Endothelial cell of hepatic sinusoid (primary cell): ENCODE measurements around the gene PECR.
"Not testable (repeated sequence)": the region's sequence is repeated elsewhere in the genome, so short reads cannot be mapped to it uniquely, and the experiment has no call there.

Source experiments
- in situ Hi-C: cut with HindIII; loops from 2 replicates; pipeline ENCODE4 v1.10.0; 2017; ENCODE audit warnings: low sequenced_read_pairs

The PECR gene

DNA sequence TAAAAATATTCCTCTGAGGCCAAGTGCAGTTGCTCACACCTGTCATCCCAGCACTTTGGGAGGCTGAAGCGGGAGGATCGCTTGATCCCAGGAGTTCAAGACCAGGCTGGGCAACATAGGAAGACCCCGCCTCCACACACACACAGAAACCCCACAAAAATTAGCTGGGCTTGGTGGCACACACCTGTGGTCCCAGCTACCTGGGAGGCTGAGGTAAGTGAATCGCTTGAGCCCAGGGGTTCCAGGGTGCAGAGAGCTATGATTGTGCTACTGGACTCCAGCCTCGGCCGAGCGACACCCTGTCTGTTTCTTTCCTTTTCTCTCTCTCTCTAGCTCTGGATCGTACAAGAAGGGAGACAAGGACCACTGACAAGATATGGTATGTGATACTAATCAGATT is 25.7 kb upstream of the PECR start:
- in situ Hi-C loops: no loop called here

DNA sequence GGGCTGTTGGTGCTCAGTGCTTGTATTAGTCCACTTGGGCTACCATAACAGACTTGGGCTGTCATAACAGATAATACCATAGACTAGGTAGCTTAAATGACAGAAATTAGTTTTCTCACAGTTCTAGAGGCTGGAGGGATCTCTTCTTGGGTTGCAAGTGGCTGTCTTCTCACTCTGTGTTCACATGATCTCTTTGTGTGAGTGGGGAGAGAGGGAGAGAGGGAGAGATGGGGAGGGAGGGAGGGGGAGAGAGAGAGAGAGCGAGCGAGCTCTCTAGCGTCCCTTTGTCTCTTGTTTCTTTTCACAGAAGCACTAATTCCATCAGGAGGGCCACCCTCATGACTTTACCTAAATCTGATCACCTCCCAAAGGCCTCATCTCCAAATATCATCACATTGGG is 23.1 kb upstream of the PECR start:
- in situ Hi-C loops: no loop called here

DNA sequence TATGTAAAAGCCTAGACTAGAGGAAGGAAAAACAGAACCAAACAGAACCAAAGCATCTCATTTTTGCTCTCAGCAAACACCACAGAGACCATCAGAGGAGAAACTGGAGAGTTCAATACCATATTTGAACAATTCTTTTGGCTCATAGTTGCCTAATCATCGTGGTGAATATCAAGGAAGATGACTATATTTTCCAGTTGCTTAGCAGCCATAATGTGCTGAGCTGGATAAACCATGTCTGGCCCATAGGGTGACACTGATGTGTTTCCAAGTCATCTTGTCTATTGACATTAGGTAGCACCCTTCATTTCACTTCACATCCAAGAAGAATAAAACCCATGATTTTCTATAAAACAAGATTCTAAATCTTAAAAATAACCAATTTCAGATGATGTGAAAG is 21.6 kb upstream of the PECR start:
- in situ Hi-C loops: no loop called here

DNA sequence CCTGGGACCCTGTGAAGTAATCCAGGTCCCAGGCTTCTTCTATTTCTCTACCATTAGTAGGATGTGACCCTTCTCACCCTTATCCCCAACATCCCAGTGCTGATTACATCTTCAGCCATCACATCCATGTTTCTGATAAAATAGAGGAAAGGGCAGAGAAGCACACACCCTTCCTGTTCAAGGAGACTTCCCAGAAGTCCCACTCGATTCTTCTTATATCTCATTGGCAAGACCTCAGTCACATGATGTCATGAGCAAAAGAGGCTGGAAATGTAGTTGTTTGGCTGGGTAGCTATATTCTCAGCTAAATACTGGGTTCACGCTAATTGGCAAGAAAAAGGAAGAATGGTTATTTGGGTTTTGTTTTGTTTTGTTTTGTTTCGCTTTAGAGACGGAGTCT is 19.5 kb upstream of the PECR start:
- in situ Hi-C loops: no loop called here

DNA sequence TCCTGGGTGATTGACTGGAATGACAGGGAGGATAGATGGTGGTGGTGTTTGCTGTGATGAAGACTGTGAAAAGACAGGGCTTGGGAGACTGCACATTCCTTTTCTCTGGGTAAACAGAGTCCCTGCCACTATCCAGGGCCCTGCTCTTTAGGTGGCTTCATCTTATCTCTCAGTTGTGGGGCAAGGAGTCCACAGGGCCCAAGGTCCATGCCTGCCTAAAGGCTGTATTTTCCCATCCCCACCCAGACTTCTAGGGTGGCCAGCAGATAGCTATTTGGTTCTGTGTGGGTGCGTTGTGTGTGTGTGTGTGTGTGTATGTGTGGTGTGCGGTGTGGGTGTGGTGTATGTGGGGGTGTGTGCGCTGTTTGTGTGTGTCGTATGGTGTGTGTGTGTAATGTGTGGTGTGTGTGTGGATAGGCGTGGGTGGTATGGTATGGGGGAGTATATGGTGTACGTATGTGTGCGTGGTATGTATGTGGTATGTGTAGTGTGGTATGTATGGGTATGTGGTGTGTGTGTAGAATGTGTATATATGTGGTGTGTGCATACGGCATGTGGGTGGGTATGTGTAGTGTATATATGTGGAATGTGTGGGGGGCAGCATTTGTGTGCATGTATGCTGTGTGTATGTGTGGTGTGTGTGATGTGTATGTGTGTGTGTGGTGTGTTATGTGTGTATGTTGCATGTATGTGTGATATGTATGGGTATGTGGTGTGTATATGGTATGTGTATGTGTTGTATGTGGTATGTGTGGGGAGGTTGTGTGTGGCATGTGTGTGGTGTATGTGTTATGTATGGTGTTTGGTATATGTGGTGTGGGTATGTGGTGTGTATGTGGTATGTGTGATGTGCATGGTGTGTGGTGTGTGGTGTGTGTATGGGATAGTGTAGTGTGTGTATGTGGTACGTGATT is 17.1 kb upstream of the PECR start:
- in situ Hi-C loops: no loop called here

DNA sequence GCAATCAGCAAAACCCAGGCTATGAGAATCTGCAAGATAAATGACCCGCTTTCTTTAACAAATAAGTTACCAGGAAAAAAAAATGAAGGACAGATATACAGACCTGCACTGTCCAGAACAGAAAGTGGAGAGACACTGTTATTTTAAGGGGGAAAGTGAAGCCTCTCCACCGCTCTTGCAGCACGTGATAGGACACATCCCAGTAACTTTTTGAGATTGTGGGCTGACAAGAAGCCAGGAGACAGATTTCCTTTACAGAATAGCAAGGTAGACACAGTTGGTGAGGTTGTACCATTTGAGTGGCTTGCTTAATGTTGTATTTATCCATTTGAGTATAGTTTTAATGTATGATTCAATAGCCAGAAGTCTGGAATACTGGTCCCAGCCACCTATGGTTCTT is 13.1 kb upstream of the PECR start:
- in situ Hi-C loops: no loop called here

DNA sequence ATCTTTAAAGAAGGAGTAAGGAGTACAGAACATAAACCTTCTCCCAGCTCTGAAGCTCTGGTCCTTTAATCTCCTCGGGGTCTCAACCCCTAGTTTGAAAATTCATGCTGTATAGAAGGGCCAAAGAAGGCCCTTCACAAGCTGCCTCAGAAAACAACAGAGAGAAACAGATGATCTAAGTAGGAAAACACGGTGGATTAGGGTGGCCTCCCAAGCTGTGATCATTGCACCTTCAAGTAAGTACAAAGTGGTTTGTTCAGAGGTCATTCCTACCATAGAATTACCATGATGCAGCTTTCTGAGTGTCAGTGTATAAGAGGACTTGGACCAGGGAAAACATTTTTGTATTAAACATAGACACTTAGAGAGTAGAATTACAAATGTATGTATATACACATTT is 11.0 kb upstream of the PECR start:
- in situ Hi-C loops: no loop called here

DNA sequence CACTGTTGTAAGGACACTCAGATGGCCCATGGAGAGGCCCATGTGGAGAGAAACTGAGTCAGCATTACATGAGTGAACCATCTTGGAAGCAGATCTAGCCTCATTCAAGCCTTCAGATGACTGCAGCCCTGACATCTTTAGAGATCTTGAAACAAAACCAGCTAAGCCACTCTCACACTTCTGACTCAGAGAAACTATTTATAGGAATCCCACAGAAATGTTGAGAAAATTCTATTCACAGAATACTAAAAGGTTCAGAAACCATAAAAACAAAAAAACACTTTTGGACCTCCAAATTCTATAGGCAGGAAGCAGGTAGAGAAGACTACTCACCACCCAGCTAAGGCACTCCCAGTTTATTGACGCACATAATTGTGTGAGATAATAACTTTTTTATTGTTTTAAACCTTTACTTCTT is 8.8 kb upstream of the PECR start:
- in situ Hi-C loops: no loop called here

DNA sequence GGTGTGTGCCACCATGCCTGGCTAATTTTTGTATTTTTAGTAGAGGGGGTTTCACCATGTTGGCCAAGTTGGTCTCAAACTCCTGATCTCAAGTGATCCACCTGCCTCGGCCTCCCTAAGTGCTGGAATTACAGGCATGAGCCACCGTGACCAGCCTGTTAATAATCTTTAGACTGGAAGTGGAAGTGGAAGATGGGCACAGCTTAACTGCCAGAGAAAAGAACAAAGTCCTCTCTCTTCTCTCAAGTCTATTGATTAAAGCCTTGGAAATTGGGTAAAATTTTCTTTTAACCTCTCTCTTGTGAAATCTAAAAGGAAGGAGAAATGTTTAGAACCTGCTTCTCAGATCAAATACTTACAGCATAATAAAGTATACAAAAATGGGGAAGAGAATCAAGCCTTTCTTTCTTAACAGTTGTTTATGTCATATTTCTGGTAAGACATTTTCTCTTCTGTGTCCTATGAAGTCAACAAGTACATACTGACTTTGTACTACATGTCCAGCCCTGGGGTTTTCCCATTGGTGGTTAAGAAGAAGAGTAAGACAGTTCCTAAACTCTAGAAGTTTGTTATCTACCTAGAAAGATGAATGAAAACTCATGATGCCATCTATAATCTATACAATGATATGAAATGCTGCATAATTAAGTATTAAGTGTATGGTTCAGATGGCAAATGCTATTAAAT is 4.7 kb upstream of the PECR start:
- in situ Hi-C loops: loop anchor here (5.0 kb wide), 1 partner anchor 49 kb away; no protein-coding TSS in a partner anchor

DNA sequence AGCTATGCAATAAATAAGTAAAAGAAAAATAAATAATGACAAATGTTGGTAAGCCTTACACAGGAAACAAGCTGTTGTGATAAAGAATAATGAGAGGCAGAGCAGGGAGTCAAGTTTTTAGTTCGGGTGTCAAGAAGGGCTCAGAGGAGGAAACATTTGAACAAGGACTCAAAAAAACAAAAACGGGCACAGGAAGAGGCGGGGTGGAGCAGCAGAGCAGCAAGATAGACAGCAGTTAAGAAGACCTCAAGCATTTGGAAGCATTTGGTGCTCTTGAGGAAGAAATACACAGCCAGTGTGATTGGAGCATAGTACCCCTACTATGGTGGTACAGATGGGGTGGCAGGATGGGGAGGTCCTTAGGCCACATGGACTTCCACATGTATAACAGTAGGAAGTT is 2.9 kb upstream of the PECR start:
- in situ Hi-C loops: no loop called here

DNA sequence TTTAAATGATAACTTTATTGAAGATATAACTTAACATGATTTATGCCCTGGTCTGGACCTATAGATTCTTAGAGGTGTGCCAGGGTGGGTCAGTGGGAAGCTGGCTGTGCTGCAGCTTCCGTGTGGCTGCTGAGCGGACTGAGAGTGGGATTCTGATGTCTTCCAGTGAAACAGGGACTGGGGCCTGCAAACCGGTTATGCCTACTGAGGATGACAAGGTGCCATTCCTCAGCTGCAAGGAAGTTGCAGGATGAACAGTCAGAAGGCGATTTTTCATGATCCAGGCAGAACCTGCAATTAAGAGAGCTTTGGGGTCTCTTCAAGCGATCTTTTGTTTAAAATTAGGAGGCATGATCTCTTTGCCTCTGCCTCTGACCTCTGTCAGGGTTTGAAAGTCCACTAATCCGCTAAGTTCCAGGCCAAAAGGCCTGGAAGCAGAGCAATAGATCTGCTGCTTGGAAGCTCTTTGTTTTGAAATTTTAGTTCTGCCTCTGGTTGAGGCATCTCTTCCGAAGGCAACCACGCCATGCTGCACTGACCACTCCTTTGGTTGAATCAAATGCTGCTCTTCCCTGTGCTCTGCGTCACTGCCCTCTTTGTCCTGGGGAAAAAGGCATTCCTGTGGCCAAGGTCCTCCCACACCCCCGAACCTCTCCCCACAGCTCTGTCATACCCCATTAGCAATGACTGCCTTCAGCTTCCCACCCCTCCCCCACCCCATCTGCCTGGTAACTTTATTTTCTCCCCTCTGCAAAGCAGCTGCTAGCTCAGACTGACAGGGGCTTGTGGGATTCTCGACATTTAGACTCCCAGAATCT is 2.1 kb upstream of the PECR start:
- in situ Hi-C loops: no loop called here

DNA sequence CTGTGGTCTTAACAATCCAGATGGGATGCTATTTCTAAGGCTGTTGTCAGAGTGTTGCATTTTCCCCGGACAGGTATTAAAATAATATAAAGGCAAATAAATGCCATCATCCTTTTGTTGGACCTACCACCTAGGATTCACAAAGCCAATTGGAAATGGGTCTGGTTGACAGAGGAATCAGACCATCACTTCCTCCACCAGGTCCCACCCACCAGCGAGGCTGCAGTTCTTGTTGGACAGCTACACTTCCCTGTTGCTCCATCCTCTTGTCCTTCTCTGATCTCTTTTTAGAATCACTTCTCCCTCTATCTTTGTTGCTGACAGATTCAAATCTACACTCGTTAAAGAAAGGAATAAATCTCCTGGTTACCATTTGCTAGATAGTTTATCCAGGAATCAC is 1.2 kb upstream of the PECR start:
- in situ Hi-C loops: no loop called here

DNA sequence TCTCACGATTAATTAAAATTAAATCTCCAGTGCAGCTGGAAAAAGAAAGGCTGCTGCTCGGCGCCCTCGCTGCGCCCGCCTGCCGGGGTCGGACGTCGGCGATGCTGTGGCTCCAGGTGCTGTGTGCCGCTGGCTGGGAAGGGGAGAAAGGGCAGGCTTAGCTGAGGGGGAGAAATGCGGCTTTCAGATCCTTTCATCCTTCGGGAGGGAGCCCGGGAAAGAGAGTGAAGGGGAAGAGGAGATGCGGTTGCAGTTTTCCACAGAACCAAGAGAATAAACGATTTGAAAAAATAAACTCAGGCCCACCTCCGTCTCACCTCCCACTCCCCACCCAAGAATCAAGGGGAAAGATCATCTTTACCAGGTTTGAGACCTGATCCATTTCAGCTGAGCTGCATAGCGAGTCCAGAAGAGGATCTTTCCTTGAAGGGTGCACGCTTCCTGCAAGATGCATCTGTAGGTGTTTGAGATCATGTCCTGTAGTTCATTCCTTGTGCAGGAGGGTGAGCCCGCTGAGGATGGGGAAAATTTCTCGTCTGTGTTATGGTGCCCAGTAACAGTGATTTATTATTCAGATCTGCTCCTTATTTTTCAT is 605 bp upstream of the PECR start:
- in situ Hi-C loops: no loop called here

DNA sequence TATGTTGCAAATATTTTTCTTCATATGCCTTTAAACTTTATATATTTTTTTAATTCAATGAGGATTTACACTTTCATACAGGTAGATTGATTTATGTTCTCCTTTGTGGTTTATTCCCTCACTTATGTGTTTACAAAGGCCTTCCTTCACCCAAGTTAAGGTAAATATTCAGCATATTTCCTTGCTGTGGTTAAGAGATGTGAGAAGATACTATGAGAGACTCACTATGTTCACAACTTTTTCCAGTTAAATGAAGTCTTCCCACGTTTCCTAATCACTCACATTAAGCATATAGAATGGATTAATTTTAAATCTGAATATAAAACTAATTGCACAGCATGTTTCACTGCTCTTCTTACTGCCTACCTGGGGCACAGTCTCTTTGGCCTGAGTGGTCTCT is 597 bp downstream of the PECR start:
- in situ Hi-C loops: no loop called here

DNA sequence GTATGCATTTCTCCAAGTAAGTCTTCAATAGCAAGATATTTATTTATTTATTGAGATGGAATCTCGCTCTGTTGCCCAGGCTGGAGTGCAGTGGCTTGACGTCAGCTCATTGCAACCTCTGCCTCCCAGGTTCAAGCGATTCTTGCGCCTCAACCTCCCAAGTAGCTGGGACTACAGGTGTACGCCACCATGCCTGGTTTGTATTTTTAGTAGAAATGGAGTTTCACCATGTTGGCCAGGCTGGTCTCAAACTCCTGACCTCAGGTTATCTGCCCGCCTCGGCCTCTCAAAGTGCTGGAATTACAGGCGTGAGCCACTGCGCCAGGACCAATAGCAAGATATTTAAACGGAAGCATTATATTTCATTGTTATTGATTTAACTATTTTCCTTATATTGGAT is 1.6 kb downstream of the PECR start:
- in situ Hi-C loops: not testable (repeated sequence)

DNA sequence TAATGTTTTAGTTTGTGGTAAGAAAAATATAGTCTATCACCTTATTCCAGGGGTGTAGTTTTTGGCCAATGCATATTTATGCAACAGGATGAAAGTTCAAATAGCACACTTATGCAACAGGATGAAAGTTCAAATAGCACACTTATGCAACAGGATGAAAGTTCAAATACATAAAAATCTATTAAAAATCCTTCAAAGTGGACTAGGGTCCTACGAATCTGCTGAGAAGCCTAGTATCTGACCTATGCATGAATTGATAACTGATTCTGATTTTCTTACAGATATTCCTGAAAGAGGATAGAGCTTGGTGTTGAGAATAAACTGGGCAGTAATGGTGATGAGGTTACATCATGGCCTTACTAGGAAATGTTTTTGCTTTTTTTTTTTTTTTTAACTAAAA is 2.8 kb downstream of the PECR start:
- in situ Hi-C loops: no loop called here

DNA sequence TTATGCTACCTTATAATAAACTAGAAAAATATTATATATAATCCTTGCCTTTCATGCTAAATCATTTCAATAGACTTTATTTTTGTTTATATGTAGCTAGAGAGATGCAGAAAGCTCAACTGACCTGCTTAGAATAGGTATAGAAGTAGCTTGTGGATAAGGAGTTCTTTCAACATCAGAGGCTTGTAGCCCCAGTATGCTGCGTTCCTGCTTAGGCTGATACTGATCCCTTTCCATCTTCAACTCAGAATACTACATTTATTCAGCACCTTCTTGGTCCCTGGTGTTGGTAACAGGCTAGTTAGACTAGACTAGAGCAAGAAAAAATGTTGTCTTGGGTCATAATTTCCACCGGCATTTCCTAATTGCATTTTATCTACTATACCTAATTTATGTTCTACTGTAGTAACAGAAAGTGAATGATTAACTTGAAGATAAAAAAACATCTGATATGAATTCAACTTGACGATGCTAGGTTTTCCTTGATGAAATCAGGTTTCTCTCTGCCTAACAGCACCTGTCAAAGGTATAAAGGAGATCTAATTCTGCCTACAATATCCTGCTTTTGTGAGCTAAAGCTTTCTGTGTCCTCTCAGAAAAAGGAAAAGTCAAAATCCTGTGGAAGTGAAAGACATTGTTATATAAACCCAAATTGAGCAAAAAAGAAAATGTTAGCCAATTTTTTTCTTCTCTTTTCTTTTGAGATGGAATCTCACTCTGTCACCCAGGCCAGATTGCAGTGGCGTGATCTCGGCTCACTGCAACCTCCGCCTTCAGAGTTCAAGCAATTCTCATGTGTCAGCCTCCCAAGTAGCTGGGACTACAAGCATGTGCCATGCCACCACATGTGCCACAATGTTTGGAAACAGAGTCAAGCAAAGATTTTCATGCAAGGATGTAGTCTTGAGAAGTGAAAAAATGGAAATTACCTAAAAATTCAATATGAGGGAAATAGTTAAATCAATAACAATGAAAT is 5.8 kb downstream of the PECR start:
- in situ Hi-C loops: no loop called here

DNA sequence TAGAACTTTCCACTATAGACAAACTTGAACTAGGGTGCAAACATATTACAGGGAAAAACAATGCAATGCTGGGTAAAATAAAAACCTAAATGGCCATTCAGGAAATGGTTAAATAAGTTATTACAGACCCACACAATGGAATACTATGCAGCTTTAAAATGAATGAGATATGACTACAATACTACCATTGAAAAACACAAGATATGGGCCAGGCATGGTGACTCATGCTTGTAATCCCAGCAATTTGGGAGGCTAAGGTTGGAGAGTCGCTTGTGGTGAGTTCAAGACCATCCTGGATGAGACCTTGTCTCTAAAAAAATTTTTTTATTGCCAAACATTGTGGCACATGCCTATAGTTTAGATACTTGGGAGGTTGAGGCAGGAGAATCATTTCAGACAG is 6.8 kb downstream of the PECR start:
- in situ Hi-C loops: no loop called here

DNA sequence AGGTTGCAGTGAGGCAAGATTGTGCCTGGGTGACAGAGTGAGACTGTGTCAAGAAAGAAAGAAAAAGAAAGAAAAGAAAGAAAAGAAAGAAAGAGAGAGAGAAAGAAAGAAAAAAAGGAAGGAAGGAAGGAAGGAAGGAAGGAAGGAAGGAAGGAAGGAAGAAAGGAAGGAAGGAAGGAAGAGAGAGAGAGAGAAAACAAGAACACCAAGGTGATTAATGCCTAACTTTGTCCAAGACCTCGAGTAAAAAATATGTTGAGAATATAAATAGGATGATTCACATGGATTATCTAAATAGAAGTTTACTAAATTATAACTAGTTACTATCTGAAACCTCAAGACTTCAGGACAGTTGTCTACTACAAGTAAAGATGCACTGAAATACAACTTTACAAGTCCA is 7.2 kb downstream of the PECR start:
- in situ Hi-C loops: no loop called here

DNA sequence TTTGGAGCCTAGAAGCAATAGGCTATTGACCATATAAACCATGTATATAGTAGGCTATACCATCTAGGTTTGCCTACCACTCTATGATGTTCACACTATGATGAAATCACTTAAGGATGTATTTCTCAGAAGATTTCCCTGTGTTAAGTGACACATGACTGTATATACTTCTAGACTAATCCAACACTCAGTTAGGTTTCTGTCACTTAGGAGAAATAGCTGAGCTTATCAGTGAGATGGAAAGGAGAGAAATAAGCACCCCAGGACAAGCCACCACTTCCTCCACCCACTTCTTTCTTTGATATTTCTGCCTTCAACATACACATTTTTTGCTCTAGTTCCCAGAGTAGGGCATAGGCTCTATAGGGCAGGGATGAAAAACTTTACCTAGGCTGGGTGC is 7.8 kb downstream of the PECR start:
- in situ Hi-C loops: no loop called here
